GM12892 (cell line): ENCODE measurements around the gene MTOR.
"Not testable (repeated sequence)": the region's sequence is repeated elsewhere in the genome, so short reads cannot be mapped to it uniquely, and the experiment has no call there.

Experiments
- DNase-seq: peaks from one replicate; pipeline ENCODE4 v3.0.0; 2011; ENCODE audit not compliant: insufficient read length
- FAIRE-seq: peaks from 2 replicates; lab custom pipeline; 2011; peaks lifted over from hg19 to GRCh38; lab: Jason Lieb, UNC
- POLR2A ChIP-seq: IDR thresholded peaks from 2 replicates; pipeline ENCODE4 v1.6.1; 2011; ENCODE audit warnings: low read depth, low read length, control low read depth
- POLR2AphosphoS5 ChIP-seq: IDR thresholded peaks from 2 replicates; pipeline ENCODE4 v1.6.1; 2011; ENCODE audit warnings: low read depth, low read length, control low read depth
- TAF1 ChIP-seq: IDR thresholded peaks from 2 replicates; pipeline ENCODE4 v1.6.1; 2011; ENCODE audit warnings: low read depth, mild to moderate bottlenecking, control low read depth, low read length, borderline replicate concordance

MTOR gene

DNA sequence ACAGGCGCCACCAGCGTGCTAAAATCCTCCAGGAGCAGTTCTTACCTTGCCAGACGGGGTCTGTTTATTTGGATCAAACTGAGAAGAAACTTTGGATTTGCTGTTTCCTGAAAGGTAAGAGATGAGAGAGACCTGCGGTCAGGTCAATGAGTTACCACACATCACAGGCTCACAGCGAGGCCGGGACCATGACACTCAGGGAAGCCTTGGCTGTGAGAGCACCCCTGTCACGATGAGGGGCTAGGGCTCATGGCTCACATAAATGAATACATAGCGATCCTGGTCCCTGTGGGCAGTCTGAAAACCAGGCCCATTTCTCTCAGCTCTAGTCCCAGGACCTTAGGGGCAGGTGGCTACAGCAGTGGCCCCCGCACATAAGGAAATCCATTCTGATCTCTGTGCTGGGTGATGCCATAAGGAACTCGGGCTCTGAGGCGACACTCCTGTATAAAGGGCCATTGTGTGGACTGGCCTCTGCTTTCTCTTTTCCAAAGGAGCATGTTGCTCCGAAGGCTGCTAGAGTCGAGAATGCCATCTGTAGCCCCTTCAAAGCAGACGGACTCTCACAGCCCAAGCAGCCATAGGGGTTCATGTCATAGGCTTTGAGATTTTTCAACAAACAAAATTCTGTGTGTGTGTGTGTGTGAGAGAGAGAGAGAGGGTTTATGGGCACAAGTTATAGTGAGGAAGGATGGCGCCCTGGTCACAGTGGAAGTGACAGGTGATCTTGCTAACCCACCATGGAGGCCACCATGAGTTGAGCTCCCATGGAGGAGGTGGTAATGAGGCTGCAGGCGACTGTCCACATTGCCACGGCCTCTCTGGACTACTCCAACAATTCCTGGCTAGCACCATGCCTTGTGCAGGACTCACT lies 193.5 kb downstream of the MTOR start:
- FAIRE-seq (no peak), DNase-seq (no peak)
- TF ChIP-seq TAF1 = no peak
- no peak for TF ChIP-seq POLR2A
- TF ChIP-seq POLR2AphosphoS5 = no peak

DNA sequence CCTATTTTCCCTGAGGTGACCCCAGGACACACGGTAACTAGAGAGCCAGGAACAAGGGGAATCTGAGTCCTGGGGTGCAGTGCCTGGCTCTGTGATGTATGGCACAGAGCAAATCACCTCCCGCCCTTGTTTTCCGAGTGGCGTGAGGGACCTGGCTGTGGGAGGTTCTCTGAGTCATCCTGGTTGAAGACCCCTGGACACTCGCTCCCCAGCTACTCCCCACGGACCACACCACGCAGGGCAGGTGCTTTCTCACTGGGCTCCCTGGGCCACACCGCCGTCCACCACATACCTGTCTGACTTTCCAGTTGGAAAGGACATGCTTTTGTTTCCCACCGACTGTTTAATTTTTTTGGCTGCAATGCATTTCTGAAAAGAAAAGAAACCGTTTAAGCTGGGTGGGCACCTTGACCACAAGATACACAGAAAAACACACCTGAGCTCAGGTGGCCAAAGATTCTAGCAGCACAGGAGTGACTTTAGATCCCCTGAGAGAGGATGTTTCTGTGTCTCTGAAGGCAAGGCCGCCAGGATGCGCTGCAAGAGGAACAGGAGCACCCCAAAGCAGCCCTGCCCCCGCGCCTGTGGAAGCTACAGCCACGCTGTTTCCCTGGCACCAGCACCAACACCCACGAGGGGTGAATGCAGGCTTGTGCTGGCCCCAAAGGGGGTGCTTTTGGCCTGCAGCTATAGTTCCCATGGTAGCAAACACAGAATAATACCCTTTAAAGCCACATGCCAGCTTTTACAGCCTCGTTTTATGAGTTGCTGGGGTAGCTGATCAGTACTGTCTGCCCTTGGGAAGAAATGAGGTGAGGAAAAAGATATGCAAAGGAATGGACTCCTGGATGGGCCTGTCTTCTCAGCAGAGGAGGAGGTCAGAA lies 194.4 kb downstream of the MTOR start:
- DNase-seq = no peak
- TF ChIP-seq POLR2AphosphoS5 = no peak
- no peak for TF ChIP-seq TAF1
- no peak for TF ChIP-seq POLR2A
- FAIRE-seq = no peak

DNA sequence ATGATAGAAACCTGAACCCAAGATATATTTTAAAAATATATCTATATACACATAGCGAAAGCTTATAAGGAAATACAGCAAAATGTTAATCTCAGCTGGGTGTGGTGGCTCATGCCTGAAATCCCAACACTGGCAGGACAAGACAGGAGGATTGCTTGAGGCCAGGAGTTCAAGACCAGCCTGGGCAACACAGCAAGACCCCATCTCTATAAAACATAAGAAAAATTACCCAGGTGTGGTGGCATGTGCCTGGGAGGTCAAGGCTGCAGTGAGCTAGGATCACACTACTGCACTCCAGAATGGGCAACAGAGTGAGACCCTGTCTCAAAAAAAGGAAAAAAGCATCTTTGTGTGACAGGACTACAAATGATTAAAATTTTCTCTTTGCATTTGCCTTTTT lies 196.6 kb downstream of the MTOR start:
- DNase-seq (no peak), FAIRE-seq (no peak)
- TF ChIP-seq TAF1 = no peak
- TF ChIP-seq POLR2AphosphoS5 = no peak
- TF ChIP-seq POLR2A = no peak

DNA sequence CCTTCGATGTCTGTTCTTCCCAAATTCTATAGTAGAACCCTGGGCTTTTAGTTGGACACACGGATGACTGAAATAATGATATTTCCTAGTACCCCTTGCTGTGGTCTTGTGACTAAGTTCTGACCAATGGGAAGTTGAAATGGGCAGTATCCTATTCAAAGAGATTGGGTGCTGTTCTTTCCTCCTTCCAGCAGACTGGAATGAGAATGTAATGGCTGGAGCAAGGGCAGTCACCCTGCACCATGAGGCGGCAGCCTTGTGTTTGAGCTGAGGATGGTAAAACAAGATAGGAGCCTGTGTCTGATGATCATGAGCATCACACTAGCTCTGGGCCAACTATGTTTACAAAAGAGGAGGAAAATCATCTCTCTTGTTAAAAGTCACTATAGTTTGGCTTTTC lies 197.4 kb downstream of the MTOR start:
- TF ChIP-seq POLR2AphosphoS5 (no peak), POLR2A (no peak), TAF1 (no peak)
- DNase-seq (no peak), FAIRE-seq (no peak)

DNA sequence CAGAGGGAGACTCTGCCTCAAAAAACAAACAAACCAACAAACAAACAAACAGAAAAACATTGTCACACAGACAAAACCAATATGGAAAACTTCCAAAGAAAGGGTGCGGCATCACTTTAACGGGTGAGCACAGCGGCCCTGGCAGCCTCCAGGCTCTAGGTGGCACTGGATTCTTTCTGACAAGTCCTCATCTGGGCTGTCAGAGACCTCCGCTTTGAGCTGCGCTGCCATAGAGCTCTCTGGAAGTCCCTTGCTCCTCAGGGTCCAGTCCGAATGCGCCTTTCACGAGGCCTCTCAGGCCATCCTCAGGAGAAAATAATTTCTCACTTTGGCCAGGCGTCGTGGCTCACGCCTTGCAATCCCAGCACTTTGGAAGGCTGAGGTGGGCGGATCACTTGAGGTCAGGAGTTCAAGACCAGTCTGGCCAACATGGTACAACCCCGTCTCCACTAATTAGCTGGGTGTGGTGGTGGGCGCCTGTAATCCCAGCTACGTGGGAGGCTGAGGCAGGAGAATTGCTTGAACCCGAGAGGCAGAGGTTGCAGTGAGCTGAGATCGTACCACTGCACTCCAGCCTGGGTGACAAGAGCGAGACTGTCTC lies 198.3 kb downstream of the MTOR start:
- FAIRE-seq, DNase-seq: not testable (repeated sequence)

DNA sequence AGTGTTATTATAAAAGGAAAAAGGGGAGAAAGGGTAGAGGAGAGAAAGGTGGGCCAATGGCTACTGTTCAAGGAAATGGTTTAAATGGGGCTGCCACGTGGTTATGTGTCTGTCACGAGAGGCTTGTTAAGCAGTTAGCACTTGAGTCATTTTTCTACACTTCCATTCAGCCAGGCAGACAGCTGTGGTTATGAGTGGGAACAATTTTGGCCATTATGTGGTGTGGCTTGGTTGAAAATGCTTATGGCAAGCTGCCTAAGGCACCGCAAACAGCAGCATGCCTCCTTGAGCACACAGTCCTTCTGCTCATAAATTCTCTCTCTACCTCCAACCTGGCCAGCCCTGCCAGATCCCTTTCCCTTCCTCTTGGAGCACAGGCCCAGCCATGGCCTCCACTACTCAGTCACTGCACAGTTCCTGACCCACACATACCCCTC lies 199.4 kb downstream of the MTOR start:
- DNase-seq = no peak
- FAIRE-seq = peak; percentile 48
- TF ChIP-seq POLR2AphosphoS5 (peak; percentile 59; the same call in 1 of the 2 replicates), POLR2A (no peak), TAF1 (no peak)

DNA sequence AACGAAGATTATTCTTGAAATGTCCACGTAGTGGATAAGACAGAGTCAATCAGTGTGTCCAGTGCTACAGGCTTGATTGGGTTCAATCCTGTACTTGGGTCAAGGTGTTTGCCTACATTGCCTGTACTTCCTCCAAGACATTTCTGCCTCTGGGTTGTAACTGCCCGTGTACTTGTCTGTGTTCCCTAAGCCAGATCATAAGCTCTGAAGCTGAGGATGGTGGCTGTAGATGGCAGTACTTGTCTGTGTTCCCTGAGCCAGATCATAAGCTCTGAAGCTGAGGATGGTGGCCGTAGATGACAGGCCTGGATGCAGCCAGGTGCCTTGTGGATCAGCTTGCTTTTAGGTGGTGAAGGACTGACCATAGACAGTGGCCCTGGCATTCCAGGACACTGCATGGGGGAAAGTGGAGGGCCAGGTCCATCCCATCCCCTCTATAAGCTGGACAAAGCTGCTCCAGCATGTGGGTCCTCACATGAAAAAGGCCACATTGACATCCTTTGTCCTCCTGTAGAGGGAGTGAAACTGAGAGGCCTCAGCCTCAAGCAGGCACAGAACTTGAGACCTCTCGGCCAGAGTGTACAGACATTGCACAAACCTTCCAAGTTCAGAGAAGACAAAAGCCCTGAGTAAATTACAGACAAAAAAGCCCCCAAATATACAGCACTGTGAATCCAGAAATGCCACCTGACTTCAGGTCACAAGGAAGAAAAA lies 200.5 kb downstream of the MTOR start:
- no peak for TF ChIP-seq TAF1
- no peak for TF ChIP-seq POLR2A
- no peak for TF ChIP-seq POLR2AphosphoS5
- FAIRE-seq (peak; percentile 24), DNase-seq (no peak)

DNA sequence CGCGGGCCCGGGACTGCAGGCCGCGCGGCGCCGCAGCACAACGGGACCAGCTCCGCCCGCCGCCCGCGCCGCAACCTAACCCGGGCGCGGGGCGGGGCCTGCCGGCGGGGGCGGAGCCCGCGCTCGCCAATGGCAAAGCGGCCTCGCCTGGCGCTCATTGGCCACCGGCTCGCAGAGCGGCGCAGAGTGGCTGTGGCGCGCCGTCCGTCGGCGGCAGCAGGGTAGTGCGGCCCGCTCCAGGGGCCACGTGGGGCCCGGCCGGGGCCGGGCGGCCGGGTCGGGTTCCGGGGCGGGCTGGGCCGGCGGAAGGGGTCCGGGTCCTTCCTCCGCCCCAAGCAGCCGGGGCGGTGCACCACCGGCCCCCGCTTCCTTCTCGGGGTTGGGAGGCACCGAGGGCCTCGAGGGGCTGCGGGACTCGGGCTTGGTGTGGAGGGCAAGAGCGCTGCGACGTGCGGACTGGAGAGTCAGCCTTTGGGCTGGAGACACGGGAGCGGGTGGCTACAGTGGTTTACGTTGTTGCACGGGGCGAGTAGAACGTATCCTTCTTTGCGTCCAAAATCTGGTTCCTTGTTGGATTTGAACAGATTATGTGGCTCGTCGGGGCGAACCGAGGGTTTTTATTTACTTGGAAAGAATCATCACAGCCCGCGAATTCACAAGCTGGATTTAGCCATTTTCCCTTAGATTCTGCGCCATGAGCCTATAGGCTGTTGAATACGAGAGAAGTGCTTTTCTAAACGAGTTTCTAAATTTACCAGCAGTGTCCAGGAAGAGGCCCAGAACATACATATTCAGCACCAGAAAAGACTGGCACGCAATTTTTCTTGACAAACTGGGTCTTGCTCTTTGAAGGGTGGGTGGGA lies 202.2 kb downstream of the MTOR start, which contains the start of gene SRM:
TSS of gene SRM (minus strand) at position 51 of the 863 bp plus-strand sequence. CDS start 75 bp downstream, outside the sequence.
- peak; percentile 99 for DNase-seq
- FAIRE-seq = peak; percentile 99
- TF ChIP-seq TAF1 = peak; percentile 44; the same call in 1 of the 2 replicates
- peak; percentile 56 for TF ChIP-seq POLR2AphosphoS5
- TF ChIP-seq POLR2A = peak; percentile 79

DNA sequence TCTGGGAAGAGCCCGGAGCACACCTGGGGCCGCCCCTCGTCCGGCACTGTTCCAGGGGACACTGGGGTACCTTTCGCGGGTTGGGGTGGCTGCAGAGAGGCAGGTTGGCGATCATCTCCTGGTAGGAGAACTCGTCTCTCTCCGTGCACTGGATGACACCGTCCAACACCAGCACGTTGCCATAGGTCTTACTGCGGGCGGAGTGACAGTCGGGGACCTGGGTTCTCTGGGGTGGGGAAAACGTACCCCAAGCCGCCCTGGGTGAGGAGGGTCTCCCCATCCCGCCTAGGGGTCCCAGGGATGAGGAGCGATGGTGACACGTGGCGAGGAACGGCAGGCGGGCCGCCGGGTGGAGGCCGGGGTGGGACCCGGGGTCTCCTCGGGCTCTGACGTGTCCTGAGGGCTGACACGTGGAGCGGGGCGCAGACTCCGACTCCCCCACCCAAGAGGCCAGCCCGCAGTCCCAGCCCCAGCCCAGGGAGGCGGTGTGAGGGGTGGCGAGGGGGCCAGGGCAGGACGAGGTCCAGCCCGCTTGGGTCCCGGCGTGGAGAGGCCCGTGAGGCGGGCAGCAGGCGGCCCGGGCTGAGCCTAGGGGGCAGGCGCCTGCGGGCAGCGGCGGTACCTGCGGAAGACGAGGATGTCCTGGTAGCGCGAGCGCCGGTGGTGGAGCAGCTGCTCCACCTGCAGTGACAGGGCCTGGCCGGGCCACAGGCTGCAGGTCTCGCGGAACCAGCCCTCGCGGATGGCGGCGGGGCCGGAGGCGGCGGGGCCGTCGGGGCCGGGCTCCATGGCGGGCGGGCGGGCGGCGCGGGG lies 203.0 kb downstream of the MTOR start:
- no peak for DNase-seq
- FAIRE-seq = no peak
- 0 out of 2 replicates have a peak, but pooled peaks have one; percentile 5 for TF ChIP-seq TAF1
- TF ChIP-seq POLR2A = no peak

DNA sequence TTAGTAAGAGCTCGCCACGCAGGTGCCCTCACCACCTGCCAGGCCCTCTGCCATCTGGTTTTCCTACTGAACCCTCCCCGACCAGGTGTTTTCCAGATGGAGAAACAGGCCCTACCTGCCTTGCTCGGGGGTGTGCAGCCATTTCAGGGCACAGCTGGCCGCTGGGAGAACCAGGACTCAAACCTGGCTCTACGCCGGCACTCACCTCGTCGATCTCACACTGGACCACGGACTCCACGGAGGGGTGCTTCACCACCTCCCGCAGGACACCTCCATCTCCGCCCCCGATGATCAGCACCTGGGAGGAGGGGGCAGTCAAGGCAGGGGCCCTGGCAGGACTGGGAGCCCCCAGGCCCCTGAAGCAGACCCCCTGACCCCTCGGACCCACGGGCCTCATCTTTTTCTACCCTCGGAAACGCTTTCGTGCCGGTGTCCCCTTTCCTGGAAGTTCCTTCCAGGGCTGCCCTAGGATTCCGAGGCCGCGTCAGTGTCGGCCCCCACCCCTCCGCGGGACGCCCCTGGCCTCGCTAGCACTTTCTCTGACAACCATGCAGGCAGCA lies 203.7 kb downstream of the MTOR start:
- no peak for DNase-seq
- no peak for FAIRE-seq
- no peak for TF ChIP-seq POLR2A
- no peak for TF ChIP-seq TAF1
- no peak for TF ChIP-seq POLR2AphosphoS5
